Measurements from ENCODE around the gene ZNF587.

- TF ChIP-seq MAX (IDR thresholded peaks at IDR 0.05) (no peak), NFIC (IDR thresholded peaks at IDR 0.05) (no peak), EP300 (IDR thresholded peaks at IDR 0.05; ENCODE audit: borderline replicate concordance) (no peak), TEAD4 (IDR thresholded peaks at IDR 0.05) (no peak)
- TF ChIP-seq, protein P1, sequence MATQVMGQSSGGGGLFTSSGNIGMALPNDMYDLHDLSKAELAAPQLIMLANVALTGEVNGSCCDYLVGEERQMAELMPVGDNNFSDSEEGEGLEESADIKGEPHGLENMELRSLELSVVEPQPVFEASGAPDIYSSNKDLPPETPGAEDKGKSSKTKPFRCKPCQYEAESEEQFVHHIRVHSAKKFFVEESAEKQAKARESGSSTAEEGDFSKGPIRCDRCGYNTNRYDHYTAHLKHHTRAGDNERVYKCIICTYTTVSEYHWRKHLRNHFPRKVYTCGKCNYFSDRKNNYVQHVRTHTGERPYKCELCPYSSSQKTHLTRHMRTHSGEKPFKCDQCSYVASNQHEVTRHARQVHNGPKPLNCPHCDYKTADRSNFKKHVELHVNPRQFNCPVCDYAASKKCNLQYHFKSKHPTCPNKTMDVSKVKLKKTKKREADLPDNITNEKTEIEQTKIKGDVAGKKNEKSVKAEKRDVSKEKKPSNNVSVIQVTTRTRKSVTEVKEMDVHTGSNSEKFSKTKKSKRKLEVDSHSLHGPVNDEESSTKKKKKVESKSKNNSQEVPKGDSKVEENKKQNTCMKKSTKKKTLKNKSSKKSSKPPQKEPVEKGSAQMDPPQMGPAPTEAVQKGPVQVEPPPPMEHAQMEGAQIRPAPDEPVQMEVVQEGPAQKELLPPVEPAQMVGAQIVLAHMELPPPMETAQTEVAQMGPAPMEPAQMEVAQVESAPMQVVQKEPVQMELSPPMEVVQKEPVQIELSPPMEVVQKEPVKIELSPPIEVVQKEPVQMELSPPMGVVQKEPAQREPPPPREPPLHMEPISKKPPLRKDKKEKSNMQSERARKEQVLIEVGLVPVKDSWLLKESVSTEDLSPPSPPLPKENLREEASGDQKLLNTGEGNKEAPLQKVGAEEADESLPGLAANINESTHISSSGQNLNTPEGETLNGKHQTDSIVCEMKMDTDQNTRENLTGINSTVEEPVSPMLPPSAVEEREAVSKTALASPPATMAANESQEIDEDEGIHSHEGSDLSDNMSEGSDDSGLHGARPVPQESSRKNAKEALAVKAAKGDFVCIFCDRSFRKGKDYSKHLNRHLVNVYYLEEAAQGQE (IDR thresholded peaks at IDR 0.05; ENCODE audit: low read depth): no peak
These were observed 38.5 kb downstream of the ZNF587 start for GRCh38 chr19:57888107-57888559.
